Loucy (cell line): ENCODE results near the gene RPS15A.
"Not testable (repeated sequence)": the region's sequence is repeated elsewhere in the genome, so short reads cannot be mapped to it uniquely, and the experiment has no call there.

Source experiments
- H2AFZ ChIP-seq: fragments of 200-600 bp; sonication (generic); 2 replicates; pipeline ENCODE4 v1.6.0; 2016; ENCODE audit warnings: antibody characterized with exemption, mild to moderate bottlenecking, low read length, moderate library complexity
- H3F3A ChIP-seq: fragments of 200-600 bp; 2 replicates; pipeline ENCODE4 v1.6.0; 2016; ENCODE audit warnings: antibody characterized with exemption, low read depth, mild to moderate bottlenecking
- H3K27me3 ChIP-seq: fragments of 200-600 bp; sonication (generic); 2 replicates; pipeline ENCODE4 v1.6.1; 2014; ENCODE audit warnings: low read length, mild to moderate bottlenecking; ENCODE audit not compliant: insufficient read depth, poor library complexity, severe bottlenecking
- H3K36me3 ChIP-seq: fragments of 200-600 bp; sonication (generic); 2 replicates; pipeline ENCODE4 v1.6.1; 2016; ENCODE audit warnings: low read length; ENCODE audit not compliant: insufficient read depth
- H3K4me1 ChIP-seq: fragments of 200-600 bp; sonication (generic); 2 replicates; pipeline ENCODE4 v1.5.1; 2014; ENCODE audit warnings: low read length, mild to moderate bottlenecking; ENCODE audit not compliant: insufficient read depth, poor library complexity, severe bottlenecking
- H3K4me2 ChIP-seq: fragments of 200-600 bp; sonication (generic); 2 replicates; pipeline ENCODE4 v1.6.0; 2014; ENCODE audit warnings: antibody characterized with exemption, low read length, low read depth, mild to moderate bottlenecking; ENCODE audit not compliant: poor library complexity, severe bottlenecking
- H3K4me3 ChIP-seq: fragments of 200-600 bp; sonication (generic); 2 replicates; pipeline ENCODE4 v1.5.1; 2014; ENCODE audit warnings: low read length, mild to moderate bottlenecking, mixed read lengths; ENCODE audit not compliant: poor library complexity, severe bottlenecking
- H3K79me2 ChIP-seq: fragments of 200-600 bp; sonication (generic); 2 replicates; pipeline ENCODE4 v1.6.1; 2014; ENCODE audit warnings: low read length; ENCODE audit not compliant: insufficient read depth
- H3K9ac ChIP-seq: fragments of 200-600 bp; sonication (generic); 2 replicates; pipeline ENCODE4 v1.6.0; 2014; ENCODE audit warnings: mild to moderate bottlenecking, low read depth, low read length, moderate library complexity; ENCODE audit not compliant: poor library complexity, severe bottlenecking
- H3K9me2 ChIP-seq: fragments of 200-600 bp; sonication (generic); replicated peaks from 2 replicates; pipeline ENCODE4 v1.6.1; 2016; ENCODE audit warnings: low read depth, low read length, mixed read lengths
- H3K9me3 ChIP-seq: fragments of 200-600 bp; sonication (generic); 2 replicates; pipeline ENCODE4 v1.6.1; 2014; ENCODE audit warnings: mild to moderate bottlenecking, antibody characterized with exemption, low read length, low read depth; ENCODE audit not compliant: insufficient read depth
- H4K20me1 ChIP-seq: fragments of 200-600 bp; sonication (generic); 2 replicates; pipeline ENCODE4 v1.6.0; 2014; ENCODE audit warnings: antibody characterized with exemption, low read length, mild to moderate bottlenecking; ENCODE audit not compliant: insufficient read depth, poor library complexity, severe bottlenecking

RPS15A gene

GRCh38 chr16:18780460-18781026 lies 9.6 kb downstream of the RPS15A start:
- H3K79me2 ChIP-seq = peaks cover 33% of the 10 kb centered on the region
- peaks cover 33% of the 10 kb centered on the region; the same call in 1 of the 2 replicates for H3K36me3 ChIP-seq
- not testable (repeated sequence) for H3K4me3 ChIP-seq, H2AFZ ChIP-seq, H3K27me3 ChIP-seq, H3K9ac ChIP-seq, H3K9me3 ChIP-seq, H3K9me2 ChIP-seq, H3K4me2 ChIP-seq, H3F3A ChIP-seq
- peaks cover 24% of the 10 kb centered on the region for H3K4me1 ChIP-seq
- H4K20me1 ChIP-seq = peaks cover 31% of the 10 kb centered on the region

GRCh38 chr16:18777664-18778063 lies 12.5 kb downstream of the RPS15A start:
- not testable (repeated sequence) for H3K36me3 ChIP-seq, H3K4me3 ChIP-seq, H2AFZ ChIP-seq, H3K79me2 ChIP-seq, H3K4me1 ChIP-seq, H3K4me2 ChIP-seq, H3F3A ChIP-seq, H3K27me3 ChIP-seq, H3K9me2 ChIP-seq, H4K20me1 ChIP-seq, H3K9ac ChIP-seq, H3K9me3 ChIP-seq

- not testable (repeated sequence) for H3K4me3 ChIP-seq, H3K9me2 ChIP-seq, H3K4me1 ChIP-seq, H3K36me3 ChIP-seq, H4K20me1 ChIP-seq, H3K9me3 ChIP-seq, H3F3A ChIP-seq, H2AFZ ChIP-seq, H3K79me2 ChIP-seq, H3K4me2 ChIP-seq, H3K27me3 ChIP-seq, H3K9ac ChIP-seq
Measured at GRCh38 chr16:18776334-18776733, 13.8 kb downstream of the RPS15A start.

GRCh38 chr16:18774651-18775050 lies 15.5 kb downstream of the RPS15A start:
- H4K20me1 ChIP-seq, H3K9ac ChIP-seq, H3K27me3 ChIP-seq, H3K4me1 ChIP-seq, H3F3A ChIP-seq, H3K9me3 ChIP-seq, H3K36me3 ChIP-seq, H3K79me2 ChIP-seq, H3K9me2 ChIP-seq, H3K4me3 ChIP-seq, H3K4me2 ChIP-seq, H2AFZ ChIP-seq: not testable (repeated sequence)

GRCh38 chr16:18772171-18772570 lies 18.0 kb downstream of the RPS15A start:
- not testable (repeated sequence) for H3K9me2 ChIP-seq

GRCh38 chr16:18770336-18770962 lies 19.7 kb downstream of the RPS15A start:
- not testable (repeated sequence) for H2AFZ ChIP-seq, H3K9me2 ChIP-seq, H3K27me3 ChIP-seq, H3F3A ChIP-seq, H3K9ac ChIP-seq, H3K9me3 ChIP-seq, H3K4me1 ChIP-seq, H3K4me3 ChIP-seq, H3K36me3 ChIP-seq, H4K20me1 ChIP-seq, H3K79me2 ChIP-seq, H3K4me2 ChIP-seq

More at GRCh38 chr16:18772171-18772570, 18.0 kb downstream of the RPS15A start:
- not testable (repeated sequence) for H3K36me3 ChIP-seq, H3K79me2 ChIP-seq, H3K27me3 ChIP-seq, H2AFZ ChIP-seq, H3K9me3 ChIP-seq, H3K4me3 ChIP-seq, H3K9ac ChIP-seq, H3F3A ChIP-seq, H4K20me1 ChIP-seq, H3K4me2 ChIP-seq, H3K4me1 ChIP-seq

GRCh38 chr16:18767217-18767616 lies 22.9 kb downstream of the RPS15A start:
- not testable (repeated sequence) for H3K9me3 ChIP-seq, H3K4me3 ChIP-seq, H3K4me2 ChIP-seq, H4K20me1 ChIP-seq, H3K9ac ChIP-seq, H3F3A ChIP-seq, H3K36me3 ChIP-seq, H3K27me3 ChIP-seq, H3K9me2 ChIP-seq, H3K4me1 ChIP-seq, H3K79me2 ChIP-seq, H2AFZ ChIP-seq
